Measurements from ENCODE around the gene TET1.

The TET1 gene

DNA sequence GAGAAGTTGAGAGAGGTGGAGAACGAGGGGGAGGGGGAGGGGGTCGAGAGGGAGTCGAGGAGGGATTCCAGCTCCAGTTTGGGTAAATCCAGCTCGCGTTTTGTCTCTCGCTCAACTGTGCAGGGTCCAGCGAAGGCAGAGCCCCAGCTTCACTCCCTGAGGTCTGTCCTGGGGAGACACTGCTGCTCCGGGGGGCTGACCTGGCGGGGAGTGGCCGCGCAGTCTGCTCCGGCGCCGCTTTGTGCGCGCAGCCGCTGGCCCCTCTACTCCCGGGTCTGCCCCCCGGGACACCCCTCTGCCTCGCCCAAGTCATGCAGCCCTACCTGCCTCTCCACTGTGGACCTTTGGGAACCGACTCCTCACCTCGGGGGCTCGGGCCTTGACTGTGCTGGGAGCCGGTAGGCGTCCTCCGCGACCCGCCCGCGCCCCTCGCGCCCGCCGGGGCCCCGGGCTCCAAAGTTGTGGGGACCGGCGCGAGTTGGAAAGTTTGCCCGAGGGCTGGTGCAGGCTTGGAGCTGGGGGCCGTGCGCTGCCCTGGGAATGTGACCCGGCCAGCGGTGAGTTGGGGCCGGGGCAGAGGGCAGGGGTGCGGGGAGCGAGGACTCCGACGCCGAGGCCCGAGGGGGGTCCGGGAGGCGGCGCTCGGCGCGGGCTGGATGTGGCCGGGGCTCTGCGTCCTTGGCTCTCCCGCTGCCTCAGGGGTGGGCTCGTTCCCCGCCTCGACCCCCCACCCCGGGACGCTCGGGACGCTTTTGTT is at the start of gene TET1:
TSS of gene TET1 (plus strand) at position 152 of the 757 bp plus-strand sequence. CDS start 12,002 bp downstream, outside the sequence.
- TF ChIP-seq GATA3 (IDR thresholded peaks at IDR 0.05; ENCODE audit: low read depth, low read length): no peak
- no peak for TF ChIP-seq GATA2 (IDR thresholded peaks at IDR 0.05; ENCODE audit: low read depth, low read length)

GRCh38 chr10:68516766-68517165 is 43.4 kb upstream of the TET1 start:
- TF ChIP-seq GATA2 (IDR thresholded peaks at IDR 0.05; ENCODE audit: low read depth, low read length) (no peak), GATA3 (IDR thresholded peaks at IDR 0.05; ENCODE audit: low read depth, low read length) (no peak)

DNA sequence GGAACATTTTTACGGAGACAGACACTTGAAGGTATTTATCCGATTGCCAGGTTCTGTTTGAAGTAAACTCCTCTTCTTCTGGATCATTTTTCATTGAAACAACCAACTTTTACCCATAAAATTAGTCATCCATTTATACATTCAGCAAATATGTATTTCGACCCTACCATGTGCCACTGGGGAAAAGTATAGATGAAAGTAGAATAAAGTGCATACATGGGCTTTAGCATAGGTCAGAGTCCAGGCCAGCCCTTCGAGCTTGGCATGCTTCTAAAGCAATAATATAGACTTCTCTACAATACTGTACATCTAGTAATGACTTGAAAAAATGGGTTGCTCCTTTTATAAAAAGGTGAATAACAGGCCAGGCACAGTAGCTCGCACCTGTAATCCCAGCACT is 42.9 kb upstream of the TET1 start:
- no peak for TF ChIP-seq GATA3 (IDR thresholded peaks at IDR 0.05; ENCODE audit: low read depth, low read length)
- TF ChIP-seq GATA2 (IDR thresholded peaks at IDR 0.05; ENCODE audit: low read depth, low read length): no peak

DNA sequence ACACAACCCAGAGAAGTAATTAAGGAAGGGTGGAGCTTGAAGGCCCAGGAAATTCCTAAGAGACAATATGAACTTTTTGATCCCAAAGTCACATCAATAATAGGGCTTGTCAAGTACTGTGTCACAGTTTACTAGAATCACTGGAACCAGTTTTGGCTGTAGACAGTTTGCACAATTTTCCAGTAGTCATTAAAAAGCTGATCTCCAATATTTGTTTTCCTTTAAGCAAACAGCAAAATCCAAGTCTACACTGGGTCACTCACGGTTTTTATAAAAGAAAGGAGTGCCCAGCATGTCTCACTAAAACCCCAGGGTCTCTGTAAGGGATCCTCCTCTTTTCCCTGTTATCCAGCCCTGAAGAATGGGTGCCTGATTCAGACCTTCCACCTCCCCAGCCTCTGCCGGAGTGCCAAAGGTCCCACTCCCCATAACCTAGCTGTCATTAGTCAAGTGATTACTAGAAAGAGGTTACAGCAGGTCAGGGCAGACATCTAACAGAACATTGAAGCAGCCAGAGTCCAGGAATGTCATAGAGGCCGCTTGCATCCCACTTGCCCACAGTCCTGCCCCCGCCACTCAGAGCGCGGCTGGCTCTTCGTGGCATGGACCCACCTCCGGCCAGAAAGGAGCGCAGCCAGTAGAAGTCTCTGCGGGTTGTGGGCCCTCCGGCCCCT is 33.4 kb upstream of the TET1 start:
- TF ChIP-seq GATA2 (IDR thresholded peaks at IDR 0.05; ENCODE audit: low read depth, low read length): no peak
- no peak for TF ChIP-seq GATA3 (IDR thresholded peaks at IDR 0.05; ENCODE audit: low read depth, low read length)

- no peak for TF ChIP-seq GATA3 (IDR thresholded peaks at IDR 0.05; ENCODE audit: low read depth, low read length)
- no peak for TF ChIP-seq GATA2 (IDR thresholded peaks at IDR 0.05; ENCODE audit: low read depth, low read length)
Observed at GRCh38 chr10:68536973-68537372, 23.2 kb upstream of the TET1 start.

- TF ChIP-seq GATA3 (IDR thresholded peaks at IDR 0.05; ENCODE audit: low read depth, low read length): no peak
Observed at GRCh38 chr10:68537796-68538195, 22.3 kb upstream of the TET1 start.

DNA sequence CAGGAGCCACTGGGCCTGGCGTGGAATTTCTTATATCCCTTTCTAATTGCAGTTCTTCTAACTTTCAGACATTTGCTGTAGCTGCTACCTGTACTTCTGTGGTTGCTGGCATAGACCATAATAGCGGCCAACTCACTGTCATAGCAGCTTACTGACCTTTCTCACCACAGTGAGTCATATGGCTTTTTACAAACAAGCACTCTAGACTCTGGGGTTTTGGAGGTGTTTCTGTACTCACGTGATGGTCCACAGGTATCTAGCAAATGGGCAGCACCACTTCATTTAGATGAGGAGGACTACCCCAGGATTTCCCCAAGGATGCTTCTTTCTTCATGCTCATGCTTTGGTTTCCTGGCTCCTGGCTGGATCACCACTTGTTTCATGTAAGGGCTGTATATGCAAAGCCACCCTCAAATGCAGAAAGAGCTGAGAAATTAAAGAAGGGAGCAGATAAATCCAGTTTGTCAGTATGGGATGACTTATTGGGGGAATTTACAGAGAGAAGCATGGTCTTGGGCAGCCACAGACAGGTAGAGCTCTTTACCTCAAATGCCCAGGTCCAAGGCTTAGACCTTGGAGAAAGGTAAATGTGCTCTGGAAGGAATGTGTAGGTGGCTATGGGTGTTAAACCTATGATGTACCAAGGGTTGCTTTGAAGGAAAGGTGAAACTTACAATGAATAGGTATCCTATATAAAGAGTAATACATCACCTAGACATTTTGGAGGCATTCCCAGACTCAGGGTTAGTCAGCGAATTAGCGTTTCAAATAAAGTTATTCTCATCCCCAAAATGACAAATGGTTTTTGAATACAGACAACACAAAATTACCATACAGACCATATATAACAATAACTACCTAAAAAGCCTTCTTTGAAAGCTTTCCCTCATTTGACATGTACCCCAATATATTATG is 16.9 kb upstream of the TET1 start:
- no peak for TF ChIP-seq GATA2 (IDR thresholded peaks at IDR 0.05; ENCODE audit: low read depth, low read length)
- TF ChIP-seq GATA3 (IDR thresholded peaks at IDR 0.05; ENCODE audit: low read depth, low read length): no peak

GRCh38 chr10:68550747-68551411 is 9.3 kb upstream of the TET1 start:
- no peak for TF ChIP-seq GATA2 (IDR thresholded peaks at IDR 0.05; ENCODE audit: low read depth, low read length)

DNA sequence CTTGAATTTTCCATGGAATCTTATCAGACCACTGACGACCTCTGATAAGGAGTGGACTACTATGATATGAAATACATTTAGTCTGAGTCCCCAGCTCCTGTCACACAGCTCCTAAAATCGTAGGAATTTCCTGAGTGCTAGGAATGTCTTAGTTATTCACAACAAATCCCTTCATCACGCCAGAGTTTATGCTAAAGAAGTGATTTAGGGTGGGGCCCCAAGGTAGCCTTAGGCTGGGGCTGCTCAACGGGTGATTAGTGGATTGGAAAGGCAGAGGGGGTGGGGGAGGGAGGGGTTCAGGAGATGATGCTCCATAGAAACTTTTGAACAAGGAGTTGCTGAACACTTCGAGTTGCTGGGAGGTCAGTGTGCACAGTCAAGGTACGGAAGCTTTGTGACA is 7.0 kb upstream of the TET1 start:
- TF ChIP-seq GATA2 (IDR thresholded peaks at IDR 0.05; ENCODE audit: low read depth, low read length) (no peak), GATA3 (IDR thresholded peaks at IDR 0.05; ENCODE audit: low read depth, low read length) (no peak)

DNA sequence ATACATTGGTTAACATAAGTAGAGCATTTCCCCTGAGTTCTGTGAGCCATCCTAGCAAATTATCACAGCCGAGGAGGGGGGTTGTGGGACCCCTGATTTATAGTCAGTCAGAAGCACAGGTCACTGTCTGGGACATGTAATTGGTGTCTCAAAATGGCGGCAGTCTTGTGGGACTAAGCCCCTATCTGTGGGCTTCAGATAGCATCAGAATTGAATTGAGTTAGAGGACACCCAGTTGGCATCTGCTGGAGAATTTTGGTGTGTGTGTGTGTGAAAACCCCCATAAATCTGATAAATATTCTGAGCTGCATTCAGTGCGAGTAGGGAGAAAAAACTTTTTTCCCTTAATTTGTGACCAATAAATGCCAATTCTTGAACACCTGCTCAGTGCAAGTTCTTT is 6.5 kb upstream of the TET1 start:
- TF ChIP-seq GATA2 (IDR thresholded peaks at IDR 0.05; ENCODE audit: low read depth, low read length): peak; percentile 59
- TF ChIP-seq GATA3 (IDR thresholded peaks at IDR 0.05; ENCODE audit: low read depth, low read length): no peak

- TF ChIP-seq GATA2 (IDR thresholded peaks at IDR 0.05; ENCODE audit: low read depth, low read length): no peak
- no peak for TF ChIP-seq GATA3 (IDR thresholded peaks at IDR 0.05; ENCODE audit: low read depth, low read length)
Observed at GRCh38 chr10:68558478-68558877, 1.7 kb upstream of the TET1 start.

DNA sequence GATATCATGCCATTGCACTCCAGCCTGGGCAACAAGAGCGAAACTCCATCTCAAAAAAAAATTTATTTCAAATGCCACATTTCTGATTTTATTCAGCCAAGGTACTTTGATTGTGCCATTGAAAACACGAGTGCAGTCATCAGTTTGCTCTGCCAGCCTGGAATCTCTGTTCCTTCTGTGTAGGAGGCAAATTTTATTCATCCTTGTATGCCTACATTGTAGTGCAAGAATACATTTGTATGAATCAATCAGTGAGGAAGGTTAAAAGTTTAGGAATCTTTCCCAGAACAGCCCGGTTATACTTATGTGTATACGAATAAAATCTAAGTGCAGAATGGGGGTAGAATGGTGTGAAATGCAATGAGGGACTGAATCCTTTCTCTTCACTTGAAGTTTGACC is 886 bp upstream of the TET1 start:
- TF ChIP-seq GATA2 (IDR thresholded peaks at IDR 0.05; ENCODE audit: low read depth, low read length): no peak
- TF ChIP-seq GATA3 (IDR thresholded peaks at IDR 0.05; ENCODE audit: low read depth, low read length): no peak

DNA sequence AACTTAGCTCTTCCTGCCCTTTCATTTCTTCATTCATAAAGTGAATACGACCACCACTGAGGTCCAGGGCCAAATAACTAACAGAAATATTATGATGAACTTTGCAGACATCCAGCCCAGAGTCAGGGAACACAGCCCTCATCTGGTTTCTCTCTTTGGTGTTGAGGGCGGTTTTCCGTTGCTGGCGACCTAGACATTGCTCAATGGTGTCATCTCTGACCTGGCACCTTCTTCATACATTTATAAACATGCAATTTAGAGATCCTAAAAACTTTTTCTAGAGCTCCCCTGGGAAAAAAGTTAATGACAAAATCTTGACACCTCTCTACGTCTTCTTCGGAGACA is 324 bp upstream of the TET1 start:
- TF ChIP-seq GATA3 (IDR thresholded peaks at IDR 0.05; ENCODE audit: low read depth, low read length) (no peak), GATA2 (IDR thresholded peaks at IDR 0.05; ENCODE audit: low read depth, low read length) (no peak)
